Upper lobe of left lung (tissue), 6 donors: Measurements from ENCODE around the gene NDFIP2. TPM values are rescaled to one million over a fixed set of nuclear protein-coding genes. Genes with fewer than 3 reads are reported as not detected.

Source experiments
- ATAC-seq, 2 donors: fragments of 200-7000 bp; cut with Tn5 transposase; one replicate each; pipeline ENCODE4 v1.9.1; 2022; ENCODE audit warnings: mild to moderate bottlenecking in 2 of 2, moderate library complexity in 2 of 2; ENCODE audit not compliant: low FRiP score in 2 of 2
- DNase-seq, 2 donors: peaks; one replicate each; pipeline ENCODE4 v3.0.0-alpha.2; 2019 to 2020
- H3K27ac ChIP-seq, 4 donors: fragments of 200-600 bp; sonication (generic); one replicate each; pipeline ENCODE4 v1.5.1; 2016 to 2019
- H3K27me3 ChIP-seq, 4 donors: fragments of 200-600 bp; sonication (generic); one replicate each; pipeline ENCODE4 v1.5.1; 2017 to 2019
- H3K36me3 ChIP-seq, 4 donors: fragments of 200-600 bp; sonication (generic); one replicate each; pipeline ENCODE4 v1.5.1; 2016 to 2019
- H3K4me1 ChIP-seq, 4 donors: fragments of 200-600 bp; sonication (generic); one replicate each; pipeline ENCODE4 v1.5.1; 2018 to 2019
- H3K4me3 ChIP-seq, 4 donors: fragments of 200-600 bp; sonication (generic); one replicate each; pipeline ENCODE4 v1.5.1; 2017 to 2019; ENCODE audit warnings: mild to moderate bottlenecking in 2 of 4, moderate library complexity in 1 of 4
- H3K9me3 ChIP-seq, 4 donors: fragments of 200-600 bp; sonication (generic); one replicate each; pipeline ENCODE4 v1.5.1; 2018 to 2019
- EP300 ChIP-seq, 4 donors: sonication (generic); formaldehyde crosslinking; IDR thresholded peaks; one replicate each; pipeline ENCODE4 v1.5.1; 2017; ENCODE audit warnings: antibody characterized with exemption in 4 of 4, control low read depth in 2 of 4
- POLR2A ChIP-seq, 4 donors: fragments of 450-650 bp; IDR thresholded peaks; one replicate each; pipeline ENCODE4 v1.5.1; 2016 to 2017; ENCODE audit warnings: antibody characterized with exemption in 4 of 4, mild to moderate bottlenecking in 2 of 4
- POLR2AphosphoS5 ChIP-seq, 2 donors: sonication (generic); formaldehyde crosslinking; IDR thresholded peaks; one replicate each; pipeline ENCODE4 v1.5.1; 2017; ENCODE audit warnings: antibody characterized with exemption in 2 of 2
- WGBS, 2 donors: methylation state at CpG; one replicate each; pipeline ENCODE4 v1.1.5; 2017 to 2018; 5-methylcytosine and 5-hydroxymethylcytosine counted together
- total RNA-seq, 6 donors: library from RNA; depleted of rRNA in 4 of 6; stranded (reverse); fragments of >200 nt in 4 of 6; gene quantifications; one replicate each; pipeline versions ENCODE4 v1.1.0 to v1.2.1, GENCODE V29; 2016 to 2021
- TF ChIP-seq, protein P1 (sequence below), 6 experiments: fragments of 450-650 bp in 4 of 6; fragments of 200-600 bp in 2 of 6; sonication (generic) in 2 of 6; IDR thresholded peaks; one replicate each; pipeline ENCODE4 v1.5.1; 2016 to 2019; ENCODE audit warnings: antibody characterized with exemption in 6 of 6
- donor health status: DM: no; HTN: no; CAD: no; lungs with moderate emphysema.
- donor health status: DM: no; HTN: yes; CAD: no; lungs with severe emphysema.

The NDFIP2 gene
- total RNA-seq, 6 donors from 2014 or later, result 8.4 to 37.2 (median 26.2) TPM

DNA sequence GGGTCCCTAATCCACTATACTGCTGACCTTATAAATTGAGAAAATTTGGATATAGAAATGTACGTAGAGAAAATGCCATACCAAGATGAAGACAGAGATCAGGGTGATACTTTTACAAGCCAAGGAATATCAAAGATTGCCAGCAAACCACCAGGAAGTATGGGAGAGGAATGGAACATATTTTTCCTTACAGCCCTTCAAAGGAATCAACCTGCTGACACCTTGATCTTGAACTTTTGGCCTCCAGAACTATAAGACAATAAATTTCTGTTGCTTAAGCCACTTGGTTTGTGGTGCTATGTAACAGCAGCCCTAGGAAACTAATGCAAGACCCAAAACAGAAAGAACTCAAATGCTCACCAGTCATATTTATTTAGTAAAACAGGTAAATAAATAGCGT is 10.3 kb upstream of the NDFIP2 start:
- ATAC-seq, result no peak

DNA sequence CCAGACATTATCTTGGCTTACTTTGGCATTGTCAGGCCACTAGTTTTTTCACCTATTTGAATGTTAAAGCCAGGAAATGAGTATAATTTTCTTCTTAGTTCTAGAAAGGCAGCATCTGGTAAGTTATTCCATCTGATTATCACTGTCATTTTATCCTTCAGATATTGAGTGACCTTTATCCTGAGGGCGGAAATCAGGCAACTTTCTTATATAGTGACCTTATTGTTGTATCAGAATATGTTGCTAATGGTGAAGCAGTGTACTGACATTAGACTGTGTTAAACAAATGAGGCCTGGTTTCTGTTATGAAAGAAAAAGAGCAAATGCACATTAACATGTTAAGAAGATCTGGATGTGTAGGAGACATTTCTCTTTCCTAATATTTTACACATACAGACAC is 5.4 kb upstream of the NDFIP2 start:
- ATAC-seq, result no peak
- no peak for DNase-seq
- Histone ChIP-seq H3K27ac (no peak overlapping the region), H3K4me3 (no peak overlapping the region), H3K36me3 (no peaks in the 10 kb centered on the region), H3K27me3 (no peaks in the 10 kb centered on the region), H3K9me3 (no peaks in the 10 kb centered on the region), H3K4me1 (no peaks in the 10 kb centered on the region)
- WGBS, 2 donors, result 94 to 100% methylated on average over 1 of the region's 1 CpG
- TF ChIP-seq, protein P1, sequence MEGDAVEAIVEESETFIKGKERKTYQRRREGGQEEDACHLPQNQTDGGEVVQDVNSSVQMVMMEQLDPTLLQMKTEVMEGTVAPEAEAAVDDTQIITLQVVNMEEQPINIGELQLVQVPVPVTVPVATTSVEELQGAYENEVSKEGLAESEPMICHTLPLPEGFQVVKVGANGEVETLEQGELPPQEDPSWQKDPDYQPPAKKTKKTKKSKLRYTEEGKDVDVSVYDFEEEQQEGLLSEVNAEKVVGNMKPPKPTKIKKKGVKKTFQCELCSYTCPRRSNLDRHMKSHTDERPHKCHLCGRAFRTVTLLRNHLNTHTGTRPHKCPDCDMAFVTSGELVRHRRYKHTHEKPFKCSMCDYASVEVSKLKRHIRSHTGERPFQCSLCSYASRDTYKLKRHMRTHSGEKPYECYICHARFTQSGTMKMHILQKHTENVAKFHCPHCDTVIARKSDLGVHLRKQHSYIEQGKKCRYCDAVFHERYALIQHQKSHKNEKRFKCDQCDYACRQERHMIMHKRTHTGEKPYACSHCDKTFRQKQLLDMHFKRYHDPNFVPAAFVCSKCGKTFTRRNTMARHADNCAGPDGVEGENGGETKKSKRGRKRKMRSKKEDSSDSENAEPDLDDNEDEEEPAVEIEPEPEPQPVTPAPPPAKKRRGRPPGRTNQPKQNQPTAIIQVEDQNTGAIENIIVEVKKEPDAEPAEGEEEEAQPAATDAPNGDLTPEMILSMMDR (IDR thresholded peaks at IDR 0.05), result no peak
- TF ChIP-seq POLR2A (IDR thresholded peaks at IDR 0.05) (no peak), POLR2AphosphoS5 (IDR thresholded peaks at IDR 0.05) (no peak), EP300 (IDR thresholded peaks at IDR 0.05) (no peak)

More for the DNA sequence above, 10.3 kb upstream of the NDFIP2 start:
- Histone ChIP-seq H3K4me3 (no peak overlapping the region), H3K4me1 (no peaks in the 10 kb centered on the region), H3K9me3 (no peaks in the 10 kb centered on the region), H3K27me3 (no peaks in the 10 kb centered on the region), H3K36me3 (no peaks in the 10 kb centered on the region), H3K27ac (no peak overlapping the region)
- DNase-seq, result no peak
- WGBS, 2 donors, result 90 to 96% methylated on average over 2 of the region's 2 CpGs
- TF ChIP-seq POLR2A (IDR thresholded peaks at IDR 0.05), result no peak
- TF ChIP-seq, protein P1 (IDR thresholded peaks at IDR 0.05), result no peak
- no peak for TF ChIP-seq POLR2AphosphoS5 (IDR thresholded peaks at IDR 0.05)
- no peak for TF ChIP-seq EP300 (IDR thresholded peaks at IDR 0.05)

GRCh38 chr13:79477968-79478367 is 3.0 kb upstream of the NDFIP2 start:
- H3K27me3 ChIP-seq, result peaks cover 0 to 6% (median 0%) of the 10 kb centered on the region in 4 donors
- DNase-seq, result no peak

DNA sequence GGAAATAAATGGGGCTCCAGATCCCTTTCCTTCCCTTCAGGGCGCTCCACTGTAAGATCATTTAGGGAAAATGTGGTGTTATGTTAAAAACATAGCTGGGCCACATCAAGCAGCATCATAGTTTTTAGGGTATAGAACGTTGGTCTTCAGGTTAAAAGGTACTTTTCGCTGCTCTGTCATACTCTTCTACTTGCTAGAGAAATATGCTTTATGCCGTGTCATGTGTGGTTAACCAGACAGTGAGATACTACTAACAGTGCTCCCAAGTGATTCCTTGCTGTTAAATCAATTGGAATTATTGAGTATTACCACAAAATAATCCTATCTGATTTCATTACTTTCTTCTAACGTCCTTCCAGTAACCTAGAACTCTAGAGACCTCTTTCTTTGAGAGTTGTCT is 1.1 kb upstream of the NDFIP2 start:
- no peak overlapping the region for H3K4me3 ChIP-seq
- peaks cover 0 to 6% (median 0%) of the 10 kb centered on the region in 4 donors for H3K27me3 ChIP-seq
- DNase-seq, result no peak

More at GRCh38 chr13:79477968-79478367, 3.0 kb upstream of the NDFIP2 start:
- TF ChIP-seq EP300 (IDR thresholded peaks at IDR 0.05) (no peak), POLR2A (IDR thresholded peaks at IDR 0.05) (no peak), POLR2AphosphoS5 (IDR thresholded peaks at IDR 0.05) (no peak)
- TF ChIP-seq, protein P1 (IDR thresholded peaks at IDR 0.05), result no peak
- Histone ChIP-seq H3K4me3 (no peak overlapping the region), H3K4me1 (peaks cover 9 to 17% (median 14%) of the 10 kb centered on the region in 4 donors), H3K27ac (no peak overlapping the region), H3K36me3 (no peaks in the 10 kb centered on the region), H3K9me3 (no peaks in the 10 kb centered on the region)
- 67 to 73% methylated on average over 3 of the region's 3 CpGs for WGBS, 2 donors
- ATAC-seq, result no peak

More for the DNA sequence above, 1.1 kb upstream of the NDFIP2 start:
- Histone ChIP-seq H3K4me1 (peaks cover 17 to 23% (median 19%) of the 10 kb centered on the region in 4 donors), H3K36me3 (no peaks in the 10 kb centered on the region), H3K27ac (no peak overlapping the region), H3K9me3 (no peaks in the 10 kb centered on the region)
- 70 to 77% methylated on average over 5 of the region's 5 CpGs for WGBS, 2 donors
- no peak for TF ChIP-seq EP300 (IDR thresholded peaks at IDR 0.05)
- no peak for TF ChIP-seq POLR2AphosphoS5 (IDR thresholded peaks at IDR 0.05)
- TF ChIP-seq, protein P1 (IDR thresholded peaks at IDR 0.05), result no peak
- TF ChIP-seq POLR2A (IDR thresholded peaks at IDR 0.05), result no peak
- ATAC-seq, result no peak
